ENCODE measurements around the gene RAPGEF5. TPM values are rescaled to one million over a fixed set of nuclear protein-coding genes. Genes with fewer than 3 reads are reported as not detected.

RAPGEF5 gene
- polyA plus RNA-seq, 4 donors: 5.4 to 33.4 (median 10.1) TPM

DNA sequence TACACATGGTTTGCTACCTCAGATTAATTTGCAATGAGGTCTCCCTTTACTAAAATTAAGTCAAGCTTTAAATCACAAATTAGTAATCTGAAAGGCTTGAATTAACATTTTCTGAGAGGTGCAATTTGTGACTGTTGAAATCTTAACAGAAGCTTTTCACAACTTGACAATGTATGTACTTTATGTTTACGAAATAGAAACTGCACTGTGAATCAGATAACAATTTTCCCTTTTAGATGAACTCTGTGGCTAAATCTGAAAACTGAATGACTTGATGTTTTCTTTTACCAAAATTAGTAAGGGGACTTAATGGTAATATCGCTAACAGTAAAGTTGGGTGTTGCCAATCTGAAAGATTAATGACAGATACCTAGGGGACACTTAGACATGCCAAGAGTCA, 197.6 kb downstream of the RAPGEF5 start:
- no peak for FAIRE-seq
- WGBS, 3 donors: 38 to 44% (median 43%) methylated on average over 2 of the region's 2 CpGs
- Histone ChIP-seq H3K27me3 (ENCODE audit: control insufficient read depth in 3 of 3, insufficient read depth in 3 of 3, low read length in 3 of 3) (no peaks in the 10 kb centered on the region), H3K27ac (ENCODE audit: low read depth in 1 of 3, low read length in 2 of 3) (no peak overlapping the region), H3K9me3 (ENCODE audit: control insufficient read depth in 2 of 2, insufficient read depth in 1 of 2, low read depth in 1 of 2, low read length in 1 of 2) (no peaks in the 10 kb centered on the region), H3K36me3 (ENCODE audit: control insufficient read depth in 3 of 3, insufficient read depth in 2 of 3, low read depth in 1 of 3, low read length in 3 of 3) (peaks cover 7 to 14% (median 14%) of the 10 kb centered on the region in 3 donors), H3K4me1 (ENCODE audit: control insufficient read depth in 3 of 3, insufficient read depth in 2 of 3, low read depth in 1 of 3, low read length in 2 of 3) (no peaks in the 10 kb centered on the region), H3K4me3 (ENCODE audit: low read depth in 1 of 3, low read length in 3 of 3) (no peak overlapping the region)
- no peak for DNase-seq

- WGBS, 3 donors: 91 to 98% (median 94%) methylated on average over 9 of the region's 9 CpGs
- peaks cover 10 to 19% (median 16%) of the 10 kb centered on the region in 3 donors for H3K36me3 ChIP-seq (ENCODE audit: control insufficient read depth in 3 of 3, insufficient read depth in 2 of 3, low read depth in 1 of 3, low read length in 3 of 3)
- no peaks in the 10 kb centered on the region for H3K9me3 ChIP-seq (ENCODE audit: control insufficient read depth in 2 of 2, insufficient read depth in 1 of 2, low read depth in 1 of 2, low read length in 1 of 2)
- H3K4me1 ChIP-seq (ENCODE audit: control insufficient read depth in 3 of 3, insufficient read depth in 2 of 3, low read depth in 1 of 3, low read length in 2 of 3): no peaks in the 10 kb centered on the region
- FAIRE-seq (no peak), DNase-seq (no peak)
- H3K4me3 ChIP-seq (ENCODE audit: low read depth in 1 of 3, low read length in 3 of 3): no peak overlapping the region
- H3K27ac ChIP-seq (ENCODE audit: low read depth in 1 of 3, low read length in 2 of 3): no peak overlapping the region
- H3K27me3 ChIP-seq (ENCODE audit: control insufficient read depth in 3 of 3, insufficient read depth in 3 of 3, low read length in 3 of 3): no peaks in the 10 kb centered on the region
Measured at GRCh38 chr7:22157552-22157951, 199.4 kb downstream of the RAPGEF5 start.

- no peak overlapping the region for H3K27ac ChIP-seq (ENCODE audit: low read depth in 1 of 3, low read length in 2 of 3)
- H3K27me3 ChIP-seq (ENCODE audit: control insufficient read depth in 3 of 3, insufficient read depth in 3 of 3, low read length in 3 of 3): no peaks in the 10 kb centered on the region
- WGBS, 3 donors: 77 to 90% (median 78%) methylated on average over 4 of the region's 4 CpGs
- FAIRE-seq (no peak), DNase-seq (no peak)
- no peaks in the 10 kb centered on the region for H3K9me3 ChIP-seq (ENCODE audit: control insufficient read depth in 2 of 2, insufficient read depth in 1 of 2, low read depth in 1 of 2, low read length in 1 of 2)
- no peak overlapping the region for H3K4me3 ChIP-seq (ENCODE audit: low read depth in 1 of 3, low read length in 3 of 3)
- H3K36me3 ChIP-seq (ENCODE audit: control insufficient read depth in 3 of 3, insufficient read depth in 2 of 3, low read depth in 1 of 3, low read length in 3 of 3): peaks cover 10 to 19% (median 15%) of the 10 kb centered on the region in 3 donors
- H3K4me1 ChIP-seq (ENCODE audit: control insufficient read depth in 3 of 3, insufficient read depth in 2 of 3, low read depth in 1 of 3, low read length in 2 of 3): no peaks in the 10 kb centered on the region
Measured at GRCh38 chr7:22156205-22156604, 200.7 kb downstream of the RAPGEF5 start.

DNA sequence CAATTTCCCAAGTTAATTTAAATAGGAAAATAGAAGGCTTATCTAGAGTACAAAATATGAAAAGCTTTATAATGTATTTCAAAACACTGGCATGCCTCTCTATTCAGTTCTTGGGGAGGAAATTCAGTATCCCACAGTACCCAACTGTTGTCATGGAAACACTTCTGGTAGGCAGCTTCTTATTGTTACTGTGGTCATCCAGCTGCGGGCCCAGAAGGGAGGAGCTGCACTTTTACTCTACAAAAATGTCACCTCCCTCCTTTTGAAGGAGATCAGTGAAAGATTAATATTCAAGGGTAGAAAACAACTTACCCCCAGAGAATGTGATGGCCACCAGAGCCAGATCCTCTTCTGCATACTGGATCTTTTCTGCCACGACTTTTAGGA, 202.8 kb downstream of the RAPGEF5 start:
- Histone ChIP-seq H3K4me1 (ENCODE audit: control insufficient read depth in 3 of 3, insufficient read depth in 2 of 3, low read depth in 1 of 3, low read length in 2 of 3) (no peaks in the 10 kb centered on the region), H3K4me3 (ENCODE audit: low read depth in 1 of 3, low read length in 3 of 3) (no peak overlapping the region), H3K27me3 (ENCODE audit: control insufficient read depth in 3 of 3, insufficient read depth in 3 of 3, low read length in 3 of 3) (no peaks in the 10 kb centered on the region), H3K27ac (ENCODE audit: low read depth in 1 of 3, low read length in 2 of 3) (no peak overlapping the region), H3K9me3 (ENCODE audit: control insufficient read depth in 2 of 2, insufficient read depth in 1 of 2, low read depth in 1 of 2, low read length in 1 of 2) (no peaks in the 10 kb centered on the region), H3K36me3 (ENCODE audit: control insufficient read depth in 3 of 3, insufficient read depth in 2 of 3, low read depth in 1 of 3, low read length in 3 of 3) (peaks cover 13 to 19% (median 15%) of the 10 kb centered on the region in 3 donors)
- FAIRE-seq (no peak), DNase-seq (no peak)
- 44 to 78% (median 64%) methylated on average over 2 of the region's 2 CpGs for WGBS, 3 donors

DNA sequence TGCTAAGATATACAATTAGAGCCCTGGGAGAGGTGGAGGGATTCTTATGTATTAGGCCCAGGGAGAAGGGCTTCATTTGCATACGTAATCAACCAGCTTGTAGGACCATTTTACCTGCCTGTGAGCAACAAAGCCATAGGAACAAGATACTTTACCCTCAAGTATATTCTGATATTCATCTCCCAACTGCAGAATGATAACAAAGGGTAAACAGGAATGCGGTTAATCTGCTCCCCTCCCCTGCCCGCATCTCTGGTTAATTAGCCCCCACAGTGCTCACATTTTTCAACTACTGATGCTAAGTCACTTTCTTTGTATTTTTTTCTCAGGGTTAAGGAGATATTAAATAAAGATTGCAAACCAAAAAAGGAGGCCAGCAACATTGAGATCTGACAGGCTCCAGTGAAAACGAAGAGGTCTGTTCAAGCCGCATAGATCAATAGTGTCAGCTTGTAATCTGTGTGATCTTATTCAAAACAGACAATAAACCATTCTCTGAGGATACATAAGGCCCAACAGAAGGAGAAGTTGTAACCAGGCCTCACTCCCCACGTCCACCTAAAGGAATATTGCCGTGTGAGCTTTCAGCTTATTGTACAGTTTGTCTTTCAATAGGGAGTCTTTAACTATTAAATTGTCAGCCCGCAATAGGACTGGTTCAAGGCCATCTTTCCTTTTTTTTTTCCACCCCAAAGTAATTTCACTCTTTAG, 203.4 kb downstream of the RAPGEF5 start:
- FAIRE-seq: no peak

DNA sequence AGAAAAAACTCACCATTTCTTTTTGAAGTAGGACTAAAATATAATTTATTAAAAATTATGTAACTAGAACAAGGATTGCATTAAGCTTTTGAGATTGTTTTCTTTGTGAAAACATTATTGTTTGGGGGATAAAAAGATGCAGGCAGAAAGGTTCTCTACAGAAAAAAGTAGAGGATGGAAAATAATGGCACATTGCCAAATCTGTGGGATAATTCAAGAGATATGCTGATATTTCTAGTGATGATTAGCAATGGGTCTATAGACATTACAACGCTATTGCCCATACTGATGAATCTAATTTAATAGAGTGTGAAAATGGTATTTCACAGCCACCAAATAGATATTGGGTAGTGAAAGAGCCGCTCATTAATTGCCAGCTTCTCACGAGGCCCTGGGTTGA, 204.3 kb downstream of the RAPGEF5 start:
- Histone ChIP-seq H3K9me3 (ENCODE audit: control insufficient read depth in 2 of 2, insufficient read depth in 1 of 2, low read depth in 1 of 2, low read length in 1 of 2) (no peaks in the 10 kb centered on the region), H3K27ac (ENCODE audit: low read depth in 1 of 3, low read length in 2 of 3) (no peak overlapping the region), H3K4me1 (ENCODE audit: control insufficient read depth in 3 of 3, insufficient read depth in 2 of 3, low read depth in 1 of 3, low read length in 2 of 3) (no peaks in the 10 kb centered on the region), H3K36me3 (ENCODE audit: control insufficient read depth in 3 of 3, insufficient read depth in 2 of 3, low read depth in 1 of 3, low read length in 3 of 3) (peaks cover 10 to 21% (median 12%) of the 10 kb centered on the region in 3 donors), H3K4me3 (ENCODE audit: low read depth in 1 of 3, low read length in 3 of 3) (no peak overlapping the region), H3K27me3 (ENCODE audit: control insufficient read depth in 3 of 3, insufficient read depth in 3 of 3, low read length in 3 of 3) (no peaks in the 10 kb centered on the region)
- no peak for DNase-seq
- FAIRE-seq: no peak
- WGBS, 3 donors: 95 to 99% (median 98%) methylated on average over 3 of the region's 3 CpGs

More for the DNA sequence above, 203.4 kb downstream of the RAPGEF5 start:
- H3K27me3 ChIP-seq (ENCODE audit: control insufficient read depth in 3 of 3, insufficient read depth in 3 of 3, low read length in 3 of 3): no peaks in the 10 kb centered on the region
- no peak for DNase-seq
- peaks cover 13 to 21% (median 15%) of the 10 kb centered on the region in 3 donors for H3K36me3 ChIP-seq (ENCODE audit: control insufficient read depth in 3 of 3, insufficient read depth in 2 of 3, low read depth in 1 of 3, low read length in 3 of 3)
- H3K9me3 ChIP-seq (ENCODE audit: control insufficient read depth in 2 of 2, insufficient read depth in 1 of 2, low read depth in 1 of 2, low read length in 1 of 2): no peaks in the 10 kb centered on the region
- H3K4me3 ChIP-seq (ENCODE audit: low read depth in 1 of 3, low read length in 3 of 3): no peak overlapping the region
- no peaks in the 10 kb centered on the region for H3K4me1 ChIP-seq (ENCODE audit: control insufficient read depth in 3 of 3, insufficient read depth in 2 of 3, low read depth in 1 of 3, low read length in 2 of 3)
- WGBS, 3 donors: 83 to 90% (median 88%) methylated on average over 8 of the region's 8 CpGs
- no peak overlapping the region for H3K27ac ChIP-seq (ENCODE audit: low read depth in 1 of 3, low read length in 2 of 3)

GRCh38 chr7:22151901-22152300, 205.1 kb downstream of the RAPGEF5 start:
- FAIRE-seq (no peak), DNase-seq (no peak)
- Histone ChIP-seq H3K4me1 (ENCODE audit: control insufficient read depth in 3 of 3, insufficient read depth in 2 of 3, low read depth in 1 of 3, low read length in 2 of 3) (no peaks in the 10 kb centered on the region), H3K27ac (ENCODE audit: low read depth in 1 of 3, low read length in 2 of 3) (no peak overlapping the region), H3K9me3 (ENCODE audit: control insufficient read depth in 2 of 2, insufficient read depth in 1 of 2, low read depth in 1 of 2, low read length in 1 of 2) (no peaks in the 10 kb centered on the region), H3K4me3 (ENCODE audit: low read depth in 1 of 3, low read length in 3 of 3) (no peak overlapping the region), H3K36me3 (ENCODE audit: control insufficient read depth in 3 of 3, insufficient read depth in 2 of 3, low read depth in 1 of 3, low read length in 3 of 3) (peaks cover 7 to 20% (median 8%) of the 10 kb centered on the region in 3 donors), H3K27me3 (ENCODE audit: control insufficient read depth in 3 of 3, insufficient read depth in 3 of 3, low read length in 3 of 3) (no peaks in the 10 kb centered on the region)
- 97 to 100% (median 98%) methylated on average over 2 of the region's 2 CpGs for WGBS, 3 donors

DNA sequence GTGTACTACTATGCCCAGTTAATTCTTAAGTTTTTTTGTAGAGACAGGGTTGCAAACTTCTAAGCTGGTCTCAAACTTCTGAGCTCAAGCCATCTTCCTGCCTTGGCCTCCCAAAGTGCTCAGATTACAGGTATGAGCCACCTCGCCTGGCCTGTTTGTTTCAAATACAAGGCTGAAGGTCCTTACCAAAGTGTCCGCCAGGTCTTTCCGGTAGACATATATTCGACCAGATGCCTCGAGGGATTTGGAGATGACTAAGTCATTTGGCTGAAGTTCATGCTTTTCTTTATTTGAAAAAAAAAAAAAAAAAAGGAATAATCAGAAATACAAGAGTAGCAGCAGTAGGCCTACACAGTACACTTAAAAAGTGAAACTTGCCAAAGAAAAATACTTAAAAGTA, 206.7 kb downstream of the RAPGEF5 start:
- Histone ChIP-seq H3K27me3 (ENCODE audit: control insufficient read depth in 3 of 3, insufficient read depth in 3 of 3, low read length in 3 of 3) (no peaks in the 10 kb centered on the region), H3K27ac (ENCODE audit: low read depth in 1 of 3, low read length in 2 of 3) (no peak overlapping the region), H3K9me3 (ENCODE audit: control insufficient read depth in 2 of 2, insufficient read depth in 1 of 2, low read depth in 1 of 2, low read length in 1 of 2) (no peaks in the 10 kb centered on the region), H3K36me3 (ENCODE audit: control insufficient read depth in 3 of 3, insufficient read depth in 2 of 3, low read depth in 1 of 3, low read length in 3 of 3) (peaks cover 7 to 18% (median 8%) of the 10 kb centered on the region in 3 donors), H3K4me3 (ENCODE audit: low read depth in 1 of 3, low read length in 3 of 3) (no peak overlapping the region), H3K4me1 (ENCODE audit: control insufficient read depth in 3 of 3, insufficient read depth in 2 of 3, low read depth in 1 of 3, low read length in 2 of 3) (no peaks in the 10 kb centered on the region)
- 80 to 89% (median 82%) methylated on average over 5 of the region's 5 CpGs for WGBS, 3 donors
- FAIRE-seq: no peak
- no peak for DNase-seq

- DNase-seq (no peak), FAIRE-seq (no peak)
- Histone ChIP-seq H3K27me3 (ENCODE audit: control insufficient read depth in 3 of 3, insufficient read depth in 3 of 3, low read length in 3 of 3) (no peaks in the 10 kb centered on the region), H3K36me3 (ENCODE audit: control insufficient read depth in 3 of 3, insufficient read depth in 2 of 3, low read depth in 1 of 3, low read length in 3 of 3) (peaks cover 3 to 20% (median 7%) of the 10 kb centered on the region in 3 donors), H3K4me1 (ENCODE audit: control insufficient read depth in 3 of 3, insufficient read depth in 2 of 3, low read depth in 1 of 3, low read length in 2 of 3) (no peaks in the 10 kb centered on the region), H3K4me3 (ENCODE audit: low read depth in 1 of 3, low read length in 3 of 3) (no peak overlapping the region), H3K27ac (ENCODE audit: low read depth in 1 of 3, low read length in 2 of 3) (no peak overlapping the region), H3K9me3 (ENCODE audit: control insufficient read depth in 2 of 2, insufficient read depth in 1 of 2, low read depth in 1 of 2, low read length in 1 of 2) (no peaks in the 10 kb centered on the region)
- 66 to 77% (median 68%) methylated on average over 3 of the region's 3 CpGs for WGBS, 3 donors
Measured at GRCh38 chr7:22147868-22148267, 209.1 kb downstream of the RAPGEF5 start.

Data from small intestine (tissue), 7 donors.